Measurements from ENCODE around the gene SLA2.

GRCh38 chr20:36655004-36655403 lies 9.0 kb upstream of the SLA2 start:
- TF ChIP-seq CTCF (IDR thresholded peaks at IDR 0.05) (no peak), EP300 (IDR thresholded peaks at IDR 0.05; ENCODE audit: borderline replicate concordance in 1 of 2, low read depth in 1 of 2, low read length in 1 of 2) (no peak), EZH2phosphoT487 (IDR thresholded peaks at IDR 0.05; ENCODE audit: borderline replicate concordance, low read depth) (no peak), GABPA (IDR thresholded peaks at IDR 0.05; ENCODE audit: low read depth) (no peak), YY1 (IDR thresholded peaks at IDR 0.05; ENCODE audit: low read depth) (no peak)
